ENCODE measurements around the gene ZBBX. TPM values are rescaled to one million over a fixed set of nuclear protein-coding genes. Genes with fewer than 3 reads are reported as not detected.
A peak's percentile ranks its signal among the peaks of the same experiment; 100 is the strongest.

ZBBX gene
- total and polyA plus RNA-seq, 10 of the 15 experiments (the other 5 are each of a cell fraction or from before 2014, with no cell fraction given): 0.01 to 0.34 (median 0.17) TPM; not detected in 6

DNA sequence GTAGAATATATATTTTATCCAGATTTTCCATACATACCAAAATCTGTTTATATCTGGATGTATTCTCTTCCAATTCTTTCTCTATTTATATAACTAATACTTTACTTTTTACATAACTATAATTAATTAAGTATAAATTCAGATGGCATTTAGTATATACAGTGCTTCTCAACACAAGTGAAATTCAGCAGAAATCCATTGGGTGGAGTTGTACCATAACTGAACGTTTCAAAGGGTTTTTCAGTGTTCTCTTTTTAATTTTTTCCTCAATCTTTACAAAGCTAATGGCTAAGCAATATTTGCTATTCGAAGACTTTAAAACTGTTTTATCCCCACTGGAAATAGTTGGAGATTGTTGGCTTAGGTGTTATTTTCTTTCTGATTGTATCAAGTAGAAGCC lies 13.9 kb upstream of the ZBBX start:
- Histone ChIP-seq H3K27me3 (replicated peaks in 1 of 2; ENCODE audit: control insufficient read depth in 2 of 2, insufficient read depth in 2 of 2, low read length in 1 of 2) (no peaks in the 10 kb centered on the region), H3K9ac (ENCODE audit: control insufficient read depth, insufficient read depth, low read length) (no peak overlapping the region), H3K4me3 (no peak overlapping the region), H3K27ac (ENCODE audit: control insufficient read depth, insufficient read depth) (no peak overlapping the region), H3K4me1 (ENCODE audit: control insufficient read depth, insufficient read depth, low read length) (no peaks in the 10 kb centered on the region), H4K20me1 (ENCODE audit: control insufficient read depth, insufficient read depth) (no peaks in the 10 kb centered on the region), H3K36me3 (ENCODE audit: control insufficient read depth in 2 of 2, insufficient read depth in 2 of 2, low read length in 1 of 2) (no peaks in the 10 kb centered on the region), H3K9me3 (replicated peaks; ENCODE audit: control insufficient read depth, insufficient read depth, low read length) (no peaks in the 10 kb centered on the region), H3K79me2 (ENCODE audit: control insufficient read depth, insufficient read depth, low read length) (no peaks in the 10 kb centered on the region), H3K4me2 (ENCODE audit: control insufficient read depth, insufficient read depth) (no peak overlapping the region), H2AFZ (ENCODE audit: control insufficient read depth, low read depth, low read length) (no peak overlapping the region)
- no peak for TF ChIP-seq CHD2 (IDR thresholded peaks at IDR 0.05; ENCODE audit: borderline replicate concordance, low read depth, low read length)
- TF ChIP-seq RAD21 (IDR thresholded peaks at IDR 0.05; ENCODE audit: insufficient read depth, low read depth, low read length): peak; percentile 15; the same call in 1 of the 2 replicates
- no peak for TF ChIP-seq YBX1 (IDR thresholded peaks at IDR 0.05)
- CTCF ChIA-PET: interaction anchor here (0.9 to 5.6 kb wide), 3 partner anchors 13 to 510 kb away, joined by 3 to 40 read pairs (median 7); partner anchors contain the start of gene ZBBX
- intact Hi-C loops (cut with micrococcal nuclease; ENCODE audit: unreplicated experiment): no loop called here
- WGBS (ENCODE audit: insufficient coverage, insufficient replicate concordance, low lambda C conversion rate, missing lambda C conversion rate): 0% methylated on average over 2 of the region's 2 CpGs
- ATAC-seq (no peak), FAIRE-seq (no peak), DNase-seq (ENCODE audit: low read depth, low spot score) (no peak)
- RAD21 ChIA-PET (ENCODE audit: unreplicated experiment): no interaction called here
- POLR2A ChIA-PET: no interaction called here
- in situ Hi-C loops (cut with MboI): no loop called here
- no TSS peak for BruUV-seq (replicated peaks)
- SMC1A ChIA-PET (ENCODE audit: uncharacterized antibody, unreplicated experiment): interaction anchor here (0.6 to 2.2 kb wide), 3 partner anchors 14 to 347 kb away, joined by 3 to 9 read pairs (median 4); partner anchors contain the start of gene ZBBX

DNA sequence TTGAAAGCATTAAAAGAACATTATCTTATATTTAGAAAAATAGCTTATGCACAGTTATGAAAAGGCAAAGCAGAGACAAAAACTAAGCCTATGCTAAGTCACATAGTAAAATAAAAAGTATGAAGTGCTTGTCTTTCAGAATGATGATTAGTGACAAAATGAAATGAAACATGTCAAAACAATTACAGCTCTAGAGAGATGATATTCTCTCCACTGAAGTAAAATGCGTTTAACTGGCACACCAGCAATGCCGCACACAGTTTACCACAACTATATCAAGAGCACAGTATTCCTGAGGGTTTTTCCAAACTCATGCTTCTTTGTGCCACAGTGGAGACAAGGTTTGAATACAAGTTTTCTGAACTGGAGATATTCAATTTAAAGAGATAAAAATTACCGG lies 2.1 kb upstream of the ZBBX start:
- Histone ChIP-seq H2AFZ (ENCODE audit: control insufficient read depth, low read depth, low read length) (no peak overlapping the region), H4K20me1 (ENCODE audit: control insufficient read depth, insufficient read depth) (no peaks in the 10 kb centered on the region), H3K36me3 (ENCODE audit: control insufficient read depth in 2 of 2, insufficient read depth in 2 of 2, low read length in 1 of 2) (no peaks in the 10 kb centered on the region), H3K27ac (ENCODE audit: control insufficient read depth, insufficient read depth) (no peak overlapping the region), H3K79me2 (ENCODE audit: control insufficient read depth, insufficient read depth, low read length) (no peaks in the 10 kb centered on the region), H3K9ac (ENCODE audit: control insufficient read depth, insufficient read depth, low read length) (no peak overlapping the region), H3K4me1 (ENCODE audit: control insufficient read depth, insufficient read depth, low read length) (no peaks in the 10 kb centered on the region), H3K9me3 (replicated peaks; ENCODE audit: control insufficient read depth, insufficient read depth, low read length) (no peaks in the 10 kb centered on the region), H3K27me3 (replicated peaks in 1 of 2; ENCODE audit: control insufficient read depth in 2 of 2, insufficient read depth in 2 of 2, low read length in 1 of 2) (no peaks in the 10 kb centered on the region), H3K4me2 (ENCODE audit: control insufficient read depth, insufficient read depth) (no peak overlapping the region), H3K4me3 (no peak overlapping the region)
- intact Hi-C loops (cut with micrococcal nuclease; ENCODE audit: unreplicated experiment) (no loop called here), in situ Hi-C loops (cut with MboI) (no loop called here)
- ATAC-seq (no peak), FAIRE-seq (no peak), DNase-seq (ENCODE audit: low read depth, low spot score) (no peak)
- no TSS peak for BruUV-seq (replicated peaks)
- CTCF ChIA-PET: interaction anchor here (0.8 to 7.2 kb wide), 5 partner anchors 9 to 500 kb away, joined by 3 to 111 read pairs (median 39); no protein-coding TSS in a partner anchor
- WGBS (ENCODE audit: insufficient coverage, insufficient replicate concordance, low lambda C conversion rate, missing lambda C conversion rate): 87% methylated on average over 3 of the region's 3 CpGs
- SMC1A ChIA-PET (ENCODE audit: uncharacterized antibody, unreplicated experiment): interaction anchor here (0.7 to 5.1 kb wide), 3 partner anchors 9 to 500 kb away, joined by 3 to 34 read pairs (median 4); no protein-coding TSS in a partner anchor
- POLR2A ChIA-PET: no interaction called here
- RAD21 ChIA-PET (ENCODE audit: unreplicated experiment): interaction anchor here (0.5 to 4.8 kb wide), 3 partner anchors 359 to 545 kb away, joined by 4 to 65 read pairs (median 4); no protein-coding TSS in a partner anchor
- TF ChIP-seq CREB1 (IDR thresholded peaks at IDR 0.05; ENCODE audit: low read depth) (no peak), NFXL1 (IDR thresholded peaks at IDR 0.05; ENCODE audit: borderline replicate concordance) (no peak), ESRRA (IDR thresholded peaks at IDR 0.05; ENCODE audit: low read length) (no peak), CBFB (IDR thresholded peaks at IDR 0.05; ENCODE audit: low read depth) (no peak), STAT1 (conservative IDR thresholded peaks at IDR 0.05) (no peak), PML (IDR thresholded peaks at IDR 0.05; ENCODE audit: low read length) (no peak), MYC (IDR thresholded peaks at IDR 0.05; ENCODE audit: insufficient read depth, insufficient read length, insufficient replicate concordance, low read length, severe bottlenecking) (no peak), FOXM1 (IDR thresholded peaks at IDR 0.05; ENCODE audit: low read depth, low read length) (no peak), ZNF207 (IDR thresholded peaks at IDR 0.05; ENCODE audit: borderline replicate concordance) (no peak), IKZF2 (IDR thresholded peaks at IDR 0.05) (no peak)
- TF ChIP-seq, protein P1, sequence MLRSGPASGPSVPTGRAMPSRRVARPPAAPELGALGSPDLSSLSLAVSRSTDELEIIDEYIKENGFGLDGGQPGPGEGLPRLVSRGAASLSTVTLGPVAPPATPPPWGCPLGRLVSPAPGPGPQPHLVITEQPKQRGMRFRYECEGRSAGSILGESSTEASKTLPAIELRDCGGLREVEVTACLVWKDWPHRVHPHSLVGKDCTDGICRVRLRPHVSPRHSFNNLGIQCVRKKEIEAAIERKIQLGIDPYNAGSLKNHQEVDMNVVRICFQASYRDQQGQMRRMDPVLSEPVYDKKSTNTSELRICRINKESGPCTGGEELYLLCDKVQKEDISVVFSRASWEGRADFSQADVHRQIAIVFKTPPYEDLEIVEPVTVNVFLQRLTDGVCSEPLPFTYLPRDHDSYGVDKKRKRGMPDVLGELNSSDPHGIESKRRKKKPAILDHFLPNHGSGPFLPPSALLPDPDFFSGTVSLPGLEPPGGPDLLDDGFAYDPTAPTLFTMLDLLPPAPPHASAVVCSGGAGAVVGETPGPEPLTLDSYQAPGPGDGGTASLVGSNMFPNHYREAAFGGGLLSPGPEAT (IDR thresholded peaks at IDR 0.05; ENCODE audit: low read depth): no peak
- TF ChIP-seq, protein P2, sequence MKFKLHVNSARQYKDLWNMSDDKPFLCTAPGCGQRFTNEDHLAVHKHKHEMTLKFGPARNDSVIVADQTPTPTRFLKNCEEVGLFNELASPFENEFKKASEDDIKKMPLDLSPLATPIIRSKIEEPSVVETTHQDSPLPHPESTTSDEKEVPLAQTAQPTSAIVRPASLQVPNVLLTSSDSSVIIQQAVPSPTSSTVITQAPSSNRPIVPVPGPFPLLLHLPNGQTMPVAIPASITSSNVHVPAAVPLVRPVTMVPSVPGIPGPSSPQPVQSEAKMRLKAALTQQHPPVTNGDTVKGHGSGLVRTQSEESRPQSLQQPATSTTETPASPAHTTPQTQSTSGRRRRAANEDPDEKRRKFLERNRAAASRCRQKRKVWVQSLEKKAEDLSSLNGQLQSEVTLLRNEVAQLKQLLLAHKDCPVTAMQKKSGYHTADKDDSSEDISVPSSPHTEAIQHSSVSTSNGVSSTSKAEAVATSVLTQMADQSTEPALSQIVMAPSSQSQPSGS (IDR thresholded peaks at IDR 0.05; ENCODE audit: low read length): no peak
